GM10847 (cell line): ENCODE measurements around the gene CENPVL2.
"Not testable (repeated sequence)": the region's sequence is repeated elsewhere in the genome, so short reads cannot be mapped to it uniquely, and the experiment has no call there.

Experiments
- POLR2A ChIP-seq: IDR thresholded peaks from 2 replicates; pipeline ENCODE4 v1.6.1; 2011; ENCODE audit not compliant: insufficient read length; ENCODE audit errors: extremely low read depth

Gene CENPVL2

DNA sequence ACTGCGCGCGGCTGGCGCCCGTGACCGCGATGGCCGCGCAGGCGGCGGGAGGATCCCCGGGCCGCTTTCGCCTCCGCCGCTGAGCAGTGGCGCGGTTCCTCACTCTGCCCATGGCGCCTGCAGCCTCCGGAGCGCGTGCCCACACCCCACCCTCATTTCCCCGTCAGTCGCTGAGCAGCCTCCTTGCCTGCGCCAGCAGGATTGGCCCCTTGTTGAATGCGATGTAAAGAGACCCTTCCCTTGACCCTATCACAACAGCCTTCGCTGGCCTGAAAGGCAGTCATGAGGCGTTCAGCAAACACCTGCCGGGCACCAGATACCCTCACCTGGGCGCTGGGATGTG lies at the start of gene CENPVL2:
Gene CENPVL2 (minus strand): TSS at position 112 of the 343 bp plus-strand sequence. CDS start 0 bp downstream, at position 112.
- not testable (repeated sequence) for TF ChIP-seq POLR2A

DNA sequence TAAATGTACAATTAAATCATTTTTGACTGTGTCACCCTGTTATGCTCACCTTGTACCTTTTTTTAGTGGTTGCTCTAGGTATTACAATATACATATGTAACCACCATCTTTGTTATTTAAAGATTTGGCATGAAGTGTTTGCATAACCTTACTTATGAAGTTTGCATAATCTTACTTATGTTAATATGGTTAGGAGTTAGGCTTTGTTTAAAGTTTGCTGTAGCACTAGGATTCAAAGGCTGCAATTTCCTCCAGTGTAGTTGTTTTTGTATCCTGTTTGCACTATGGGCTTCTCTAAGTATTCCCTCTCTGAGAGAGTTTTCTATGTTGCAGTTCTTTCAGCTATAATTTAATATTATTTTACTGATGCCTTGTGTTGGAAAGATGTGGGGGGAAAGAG lies 45.6 kb upstream of the CENPVL2 start:
- no peak for TF ChIP-seq POLR2A

GRCh38 chrX:51710277-51711164 lies 27.9 kb upstream of the CENPVL2 start, which contains the start of gene CENPVL1:
CENPVL1 (plus strand) TSS chrX:51710512; CDS start chrX:51710512, 0 bp downstream.
- TF ChIP-seq POLR2A, result not testable (repeated sequence)

GRCh38 chrX:51697397-51697796 lies 14.8 kb upstream of the CENPVL2 start:
- no peak for TF ChIP-seq POLR2A

DNA sequence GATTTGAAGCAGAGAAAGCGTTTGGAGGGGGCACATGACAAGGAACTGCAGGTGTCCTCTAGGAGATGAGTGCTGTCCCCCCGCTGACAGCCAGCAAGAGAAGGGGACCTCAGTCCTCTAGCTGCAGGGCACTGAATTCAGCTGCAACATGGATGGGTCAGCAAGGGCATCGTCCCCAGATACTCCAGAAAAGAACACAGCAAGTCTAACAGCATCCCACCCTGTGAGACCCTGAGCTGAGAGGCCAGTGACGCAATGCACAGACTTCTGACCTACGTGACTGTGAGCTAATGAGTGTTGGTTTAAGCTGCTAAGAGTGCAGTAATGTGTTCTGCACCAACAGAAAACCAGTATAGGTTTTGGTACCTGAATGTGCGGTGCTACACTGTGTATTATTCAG lies 11.6 kb upstream of the CENPVL2 start:
- TF ChIP-seq POLR2A, result no peak

DNA sequence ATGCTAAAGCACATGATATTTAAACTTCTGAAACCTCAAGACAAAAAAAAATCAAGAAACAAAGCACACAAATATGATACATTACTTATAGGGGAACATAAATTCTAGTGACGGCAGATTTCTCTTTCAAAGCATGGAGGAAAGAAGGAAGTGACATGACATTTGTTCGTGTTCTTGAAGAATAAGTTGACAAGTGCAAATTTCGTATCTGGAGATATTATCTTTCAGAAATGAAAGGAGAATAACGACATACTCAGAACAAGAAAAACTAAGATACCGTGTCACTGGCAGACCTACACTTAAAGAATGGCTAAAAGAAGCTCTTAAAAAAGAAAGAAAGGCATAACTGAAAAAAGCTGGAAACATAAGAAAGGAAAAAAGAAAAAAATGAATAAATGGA lies 16.6 kb downstream of the CENPVL2 start:
- no peak for TF ChIP-seq POLR2A

- no peak for TF ChIP-seq POLR2A
Measured at GRCh38 chrX:51643377-51643776, 39.3 kb downstream of the CENPVL2 start.

DNA sequence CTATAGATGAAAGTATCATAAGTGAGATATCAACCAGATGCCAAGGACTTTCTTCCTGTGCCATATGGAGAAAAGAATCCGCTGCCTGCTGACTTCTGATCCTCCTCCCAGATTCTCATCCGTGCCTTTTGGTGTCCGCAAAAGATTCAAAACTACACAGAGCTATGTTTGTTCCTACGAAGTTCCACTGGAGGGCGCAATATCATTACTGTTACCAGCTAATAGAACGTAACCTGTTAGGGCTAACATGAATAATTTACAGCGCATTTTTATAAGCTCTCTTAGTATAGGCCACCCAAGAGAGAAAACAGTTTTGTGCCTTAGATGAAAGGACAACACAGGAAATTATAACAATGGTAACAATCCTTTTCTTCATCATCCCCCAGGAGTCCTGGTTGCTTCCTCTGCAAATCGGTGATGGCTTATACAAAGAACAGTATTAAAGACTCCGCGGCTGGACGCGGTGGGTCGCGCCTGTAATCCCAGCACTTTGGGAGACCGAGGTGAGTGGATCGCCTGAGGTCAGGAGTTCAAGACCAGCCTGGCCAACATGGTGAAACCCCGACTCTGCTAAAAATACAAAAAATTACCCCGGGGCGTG lies 41.1 kb downstream of the CENPVL2 start:
- no peak for TF ChIP-seq POLR2A
